Measurements from ENCODE around the gene BMPR2. TPM values are rescaled to one million over a fixed set of nuclear protein-coding genes. Genes with fewer than 3 reads are reported as not detected.
A peak's percentile ranks its signal among the peaks of the same experiment; 100 is the strongest.

Gene BMPR2
- polyA plus RNA-seq, 1 experiment, result 78.1 TPM

DNA sequence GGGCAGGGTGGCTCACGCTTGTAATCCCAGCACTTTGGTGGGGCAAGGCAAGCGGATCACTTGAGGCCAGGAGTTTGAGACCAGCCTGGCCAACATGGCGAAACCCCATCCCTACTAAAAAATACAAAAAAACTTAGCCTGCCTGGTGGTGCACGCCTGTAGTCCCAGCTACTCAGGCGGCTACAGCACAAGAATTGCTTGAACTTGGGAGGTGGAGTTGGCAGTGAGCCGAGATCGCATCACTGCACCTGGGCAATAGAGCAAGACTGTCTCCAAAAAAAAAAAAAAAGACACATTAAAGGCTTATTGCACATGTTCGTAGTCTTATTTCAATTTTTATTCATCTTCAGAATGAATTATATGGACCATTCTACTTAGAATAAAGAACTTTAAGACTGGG, 110.2 kb downstream of the BMPR2 start:
- Histone ChIP-seq H3K9me3 (ENCODE audit: control insufficient read depth, insufficient read depth, low read length) (no peaks in the 10 kb centered on the region), H3K27me3 (ENCODE audit: control insufficient read depth, insufficient read depth, low read length) (no peaks in the 10 kb centered on the region)
- POLR2A ChIA-PET, result no interaction called here

DNA sequence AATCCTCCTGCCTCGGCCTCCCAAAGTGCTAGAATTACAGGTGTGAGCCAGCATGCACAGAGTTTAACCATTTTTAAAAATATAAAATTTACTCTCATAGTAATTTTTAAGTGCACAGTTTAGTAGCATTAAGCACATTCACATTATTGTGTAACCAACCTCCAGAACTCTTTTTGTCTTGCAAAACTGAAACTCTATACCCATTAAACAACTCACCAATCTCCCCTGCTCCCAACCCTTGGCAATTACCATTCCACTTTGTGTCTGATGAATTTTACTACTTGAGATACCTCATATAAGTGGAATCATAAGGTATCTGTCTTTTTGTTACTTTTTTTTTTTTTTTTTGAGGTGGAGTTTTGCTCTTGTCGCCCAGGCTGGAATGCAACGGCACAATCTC, 112.5 kb downstream of the BMPR2 start:
- no peak for TF ChIP-seq CTCF (IDR thresholded peaks at IDR 0.05; ENCODE audit: low read depth, low read length)
- H3K4me3 ChIP-seq (ENCODE audit: low read depth, low read length), result no peak overlapping the region
- ChIA-PET POLR2A (no interaction called here), CTCF (no interaction called here)
- H3K27me3 ChIP-seq (ENCODE audit: control insufficient read depth, insufficient read depth, low read length), result no peaks in the 10 kb centered on the region
- DNase-seq (ENCODE audit: low read depth, low spot score), result no peak
- no peak overlapping the region for H3K27ac ChIP-seq (ENCODE audit: low read depth, low read length)
- H3K9me3 ChIP-seq (ENCODE audit: control insufficient read depth, insufficient read depth, low read length), result no peaks in the 10 kb centered on the region

More for the DNA sequence above, 110.2 kb downstream of the BMPR2 start:
- CTCF ChIA-PET, result no interaction called here
- Histone ChIP-seq H3K4me3 (ENCODE audit: low read depth, low read length) (no peak overlapping the region), H3K27ac (ENCODE audit: low read depth, low read length) (no peak overlapping the region)
- DNase-seq (ENCODE audit: low read depth, low spot score), result no peak
- no peak for TF ChIP-seq CTCF (IDR thresholded peaks at IDR 0.05; ENCODE audit: low read depth, low read length)

- DNase-seq (ENCODE audit: low read depth, low spot score), result no peak
- H3K4me3 ChIP-seq (ENCODE audit: low read depth, low read length), result no peak overlapping the region
- H3K9me3 ChIP-seq (ENCODE audit: control insufficient read depth, insufficient read depth, low read length), result no peaks in the 10 kb centered on the region; the same call in 1 of the 2 replicates
- POLR2A ChIA-PET, result interaction anchor here (0.6 kb wide), 1 partner anchor 240 kb away, joined by 3 read pairs; no protein-coding TSS in a partner anchor
- no peaks in the 10 kb centered on the region for H3K27me3 ChIP-seq (ENCODE audit: control insufficient read depth, insufficient read depth, low read length)
- CTCF ChIA-PET, result no interaction called here
- H3K27ac ChIP-seq (ENCODE audit: low read depth, low read length), result no peak overlapping the region
- TF ChIP-seq CTCF (IDR thresholded peaks at IDR 0.05; ENCODE audit: low read depth, low read length), result no peak
These were observed 114.4 kb downstream of the BMPR2 start for GRCh38 chr2:202490479-202490878.

GRCh38 chr2:202491514-202491913, 115.4 kb downstream of the BMPR2 start:
- H3K4me3 ChIP-seq (ENCODE audit: low read depth, low read length), result no peak overlapping the region
- TF ChIP-seq CTCF (IDR thresholded peaks at IDR 0.05; ENCODE audit: low read depth, low read length), result peak; percentile 17; the same call in 1 of the 2 replicates
- H3K27ac ChIP-seq (ENCODE audit: low read depth, low read length), result no peak overlapping the region
- ChIA-PET POLR2A (interaction anchor here (0.5 kb wide), 1 partner anchor 16 kb away, joined by 3 read pairs; no protein-coding TSS in a partner anchor), CTCF (interaction anchor here (1.9 kb wide), 1 partner anchor 213 kb away, joined by 6 read pairs; no protein-coding TSS in a partner anchor)
- DNase-seq (ENCODE audit: low read depth, low spot score), result no peak
- H3K9me3 ChIP-seq (ENCODE audit: control insufficient read depth, insufficient read depth, low read length), result no peaks in the 10 kb centered on the region; the same call in 1 of the 2 replicates
- no peaks in the 10 kb centered on the region for H3K27me3 ChIP-seq (ENCODE audit: control insufficient read depth, insufficient read depth, low read length)

- H3K4me3 ChIP-seq (ENCODE audit: low read depth, low read length), result no peak overlapping the region
- H3K9me3 ChIP-seq (ENCODE audit: control insufficient read depth, insufficient read depth, low read length), result no peaks in the 10 kb centered on the region; the same call in 1 of the 2 replicates
- CTCF ChIA-PET, result no interaction called here
- DNase-seq (ENCODE audit: low read depth, low spot score), result peak; percentile 86
- H3K27ac ChIP-seq (ENCODE audit: low read depth, low read length), result peak overlapping the region; percentile 23
- no peak for TF ChIP-seq CTCF (IDR thresholded peaks at IDR 0.05; ENCODE audit: low read depth, low read length)
- no peaks in the 10 kb centered on the region for H3K27me3 ChIP-seq (ENCODE audit: control insufficient read depth, insufficient read depth, low read length)
- POLR2A ChIA-PET, result interaction anchor here (0.6 kb wide), 1 partner anchor 807 kb away, joined by 3 read pairs; no protein-coding TSS in a partner anchor
These were observed 118.4 kb downstream of the BMPR2 start for GRCh38 chr2:202494300-202495229.

Measured in AG04450 (cell line).